ENCODE data around the gene SAMD14.

DNA sequence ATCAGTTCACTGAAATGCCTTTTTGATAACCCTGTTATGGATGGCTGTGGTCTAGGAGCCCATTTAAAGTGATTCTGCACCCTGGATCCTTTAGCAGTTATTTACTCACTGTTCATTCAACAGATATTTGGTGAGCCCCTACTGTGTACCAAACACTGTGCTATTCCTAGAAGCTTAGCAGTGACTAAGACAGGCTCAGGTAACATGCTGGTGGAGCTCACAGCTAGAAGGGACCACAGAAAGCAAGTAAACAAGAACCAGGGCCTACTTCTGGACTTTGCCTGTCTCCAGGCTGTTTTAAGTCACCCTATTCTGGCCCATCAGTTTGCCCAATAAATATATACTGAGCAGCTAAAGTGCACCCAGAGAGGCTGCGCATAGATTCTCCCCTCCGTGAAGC lies 63.0 kb downstream of the SAMD14 start:
- TF ChIP-seq, protein P1, sequence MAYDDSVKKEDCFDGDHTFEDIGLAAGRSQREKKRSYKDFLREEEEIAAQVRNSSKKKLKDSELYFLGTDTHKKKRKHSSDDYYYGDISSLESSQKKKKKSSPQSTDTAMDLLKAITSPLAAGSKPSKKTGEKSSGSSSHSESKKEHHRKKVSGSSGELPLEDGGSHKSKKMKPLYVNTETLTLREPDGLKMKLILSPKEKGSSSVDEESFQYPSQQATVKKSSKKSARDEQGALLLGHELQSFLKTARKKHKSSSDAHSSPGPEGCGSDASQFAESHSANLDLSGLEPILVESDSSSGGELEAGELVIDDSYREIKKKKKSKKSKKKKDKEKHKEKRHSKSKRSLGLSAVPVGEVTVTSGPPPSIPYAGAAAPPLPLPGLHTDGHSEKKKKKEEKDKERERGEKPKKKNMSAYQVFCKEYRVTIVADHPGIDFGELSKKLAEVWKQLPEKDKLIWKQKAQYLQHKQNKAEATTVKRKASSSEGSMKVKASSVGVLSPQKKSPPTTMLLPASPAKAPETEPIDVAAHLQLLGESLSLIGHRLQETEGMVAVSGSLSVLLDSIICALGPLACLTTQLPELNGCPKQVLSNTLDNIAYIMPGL (CRISPR knock-in tag; IDR thresholded peaks at IDR 0.05): no peak
- no peak for TF ChIP-seq NFE2L1 (CRISPR knock-in tag; IDR thresholded peaks at IDR 0.05)
- TF ChIP-seq, protein P2, sequence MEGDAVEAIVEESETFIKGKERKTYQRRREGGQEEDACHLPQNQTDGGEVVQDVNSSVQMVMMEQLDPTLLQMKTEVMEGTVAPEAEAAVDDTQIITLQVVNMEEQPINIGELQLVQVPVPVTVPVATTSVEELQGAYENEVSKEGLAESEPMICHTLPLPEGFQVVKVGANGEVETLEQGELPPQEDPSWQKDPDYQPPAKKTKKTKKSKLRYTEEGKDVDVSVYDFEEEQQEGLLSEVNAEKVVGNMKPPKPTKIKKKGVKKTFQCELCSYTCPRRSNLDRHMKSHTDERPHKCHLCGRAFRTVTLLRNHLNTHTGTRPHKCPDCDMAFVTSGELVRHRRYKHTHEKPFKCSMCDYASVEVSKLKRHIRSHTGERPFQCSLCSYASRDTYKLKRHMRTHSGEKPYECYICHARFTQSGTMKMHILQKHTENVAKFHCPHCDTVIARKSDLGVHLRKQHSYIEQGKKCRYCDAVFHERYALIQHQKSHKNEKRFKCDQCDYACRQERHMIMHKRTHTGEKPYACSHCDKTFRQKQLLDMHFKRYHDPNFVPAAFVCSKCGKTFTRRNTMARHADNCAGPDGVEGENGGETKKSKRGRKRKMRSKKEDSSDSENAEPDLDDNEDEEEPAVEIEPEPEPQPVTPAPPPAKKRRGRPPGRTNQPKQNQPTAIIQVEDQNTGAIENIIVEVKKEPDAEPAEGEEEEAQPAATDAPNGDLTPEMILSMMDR (IDR thresholded peaks at IDR 0.05): no peak
- no peak for TF ChIP-seq CREB1 (CRISPR knock-in tag; IDR thresholded peaks at IDR 0.05)
- TF ChIP-seq, protein P3, sequence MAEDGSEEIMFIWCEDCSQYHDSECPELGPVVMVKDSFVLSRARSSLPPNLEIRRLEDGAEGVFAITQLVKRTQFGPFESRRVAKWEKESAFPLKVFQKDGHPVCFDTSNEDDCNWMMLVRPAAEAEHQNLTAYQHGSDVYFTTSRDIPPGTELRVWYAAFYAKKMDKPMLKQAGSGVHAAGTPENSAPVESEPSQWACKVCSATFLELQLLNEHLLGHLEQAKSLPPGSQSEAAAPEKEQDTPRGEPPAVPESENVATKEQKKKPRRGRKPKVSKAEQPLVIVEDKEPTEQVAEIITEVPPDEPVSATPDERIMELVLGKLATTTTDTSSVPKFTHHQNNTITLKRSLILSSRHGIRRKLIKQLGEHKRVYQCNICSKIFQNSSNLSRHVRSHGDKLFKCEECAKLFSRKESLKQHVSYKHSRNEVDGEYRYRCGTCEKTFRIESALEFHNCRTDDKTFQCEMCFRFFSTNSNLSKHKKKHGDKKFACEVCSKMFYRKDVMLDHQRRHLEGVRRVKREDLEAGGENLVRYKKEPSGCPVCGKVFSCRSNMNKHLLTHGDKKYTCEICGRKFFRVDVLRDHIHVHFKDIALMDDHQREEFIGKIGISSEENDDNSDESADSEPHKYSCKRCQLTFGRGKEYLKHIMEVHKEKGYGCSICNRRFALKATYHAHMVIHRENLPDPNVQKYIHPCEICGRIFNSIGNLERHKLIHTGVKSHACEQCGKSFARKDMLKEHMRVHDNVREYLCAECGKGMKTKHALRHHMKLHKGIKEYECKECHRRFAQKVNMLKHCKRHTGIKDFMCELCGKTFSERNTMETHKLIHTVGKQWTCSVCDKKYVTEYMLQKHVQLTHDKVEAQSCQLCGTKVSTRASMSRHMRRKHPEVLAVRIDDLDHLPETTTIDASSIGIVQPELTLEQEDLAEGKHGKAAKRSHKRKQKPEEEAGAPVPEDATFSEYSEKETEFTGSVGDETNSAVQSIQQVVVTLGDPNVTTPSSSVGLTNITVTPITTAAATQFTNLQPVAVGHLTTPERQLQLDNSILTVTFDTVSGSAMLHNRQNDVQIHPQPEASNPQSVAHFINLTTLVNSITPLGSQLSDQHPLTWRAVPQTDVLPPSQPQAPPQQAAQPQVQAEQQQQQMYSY (CRISPR knock-in tag; IDR thresholded peaks at IDR 0.05): no peak

All from WTC11 (cell line).